ENCODE results near the gene HOOK1. TPM values are rescaled to one million over a fixed set of nuclear protein-coding genes. Genes with fewer than 3 reads are reported as not detected.

The HOOK1 gene
- total RNA-seq, 2 donors from 2014 or later, result 2.8 to 10.3 TPM

- Mint-ChIP-seq H3K27ac (no peak overlapping the region), H3K27me3 (peaks cover 22% of the 10 kb centered on the region), H3K36me3 (ENCODE audit: low read depth) (no peaks in the 10 kb centered on the region), H3K4me3 (no peak overlapping the region), H3K9me3 (no peaks in the 10 kb centered on the region), H3K4me1 (peaks cover 5% of the 10 kb centered on the region)
- ATAC-seq (replicated peaks), result no peak
Observed at GRCh38 chr1:59924653-59925052, 109.9 kb downstream of the HOOK1 start.

Other genes with a start within 250 kb of the HOOK1 start
- 1 to 10 TPM in 1 of 2 donors, under 1 TPM in 1; 0.87 to 1.6 TPM for gene CYP2J2, start 111.8 kb downstream of the HOOK1 start, total RNA-seq